Inflammatory macrophage treated with lipopolysaccharide for 4 hours (primary cell): ENCODE results near the gene IL36B.
A peak's percentile ranks its signal among the peaks of the same experiment; 100 is the strongest.
"Not testable (repeated sequence)": the region's sequence is repeated elsewhere in the genome, so short reads cannot be mapped to it uniquely, and the experiment has no call there.

ENCODE experiments used
- DNase-seq: peaks from one replicate; pipeline ENCODE4 v3.0.0-alpha.2; 2020

IL36B gene

DNA sequence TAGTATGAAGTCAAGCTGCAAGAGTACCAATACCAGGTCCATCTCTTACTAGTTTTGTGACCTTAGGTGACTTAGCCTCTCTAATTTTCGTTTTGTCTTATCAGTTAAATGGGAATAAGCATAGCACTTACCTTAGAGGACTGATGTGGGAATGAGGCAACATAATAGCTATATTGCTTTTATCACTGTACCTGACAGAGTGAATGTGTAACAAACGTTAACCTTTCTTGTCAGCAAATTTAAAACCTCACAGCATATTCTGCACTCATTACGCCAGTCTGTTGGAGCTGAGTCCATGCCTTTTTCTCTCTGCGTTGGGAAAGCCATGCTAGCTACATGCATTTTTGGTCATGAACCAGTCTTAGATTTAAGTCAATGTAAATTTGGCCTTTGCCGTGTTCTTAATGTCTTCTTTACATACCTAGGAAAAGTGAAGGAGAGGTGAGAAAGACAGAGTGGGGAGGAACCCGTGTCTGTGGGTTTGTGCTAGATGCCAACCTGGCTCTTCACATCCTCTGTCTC is at the start of gene IL36B:
TSS of gene IL36B (minus strand) at position 472 of the 522 bp plus-strand sequence.
- DNase-seq: no peak

DNA sequence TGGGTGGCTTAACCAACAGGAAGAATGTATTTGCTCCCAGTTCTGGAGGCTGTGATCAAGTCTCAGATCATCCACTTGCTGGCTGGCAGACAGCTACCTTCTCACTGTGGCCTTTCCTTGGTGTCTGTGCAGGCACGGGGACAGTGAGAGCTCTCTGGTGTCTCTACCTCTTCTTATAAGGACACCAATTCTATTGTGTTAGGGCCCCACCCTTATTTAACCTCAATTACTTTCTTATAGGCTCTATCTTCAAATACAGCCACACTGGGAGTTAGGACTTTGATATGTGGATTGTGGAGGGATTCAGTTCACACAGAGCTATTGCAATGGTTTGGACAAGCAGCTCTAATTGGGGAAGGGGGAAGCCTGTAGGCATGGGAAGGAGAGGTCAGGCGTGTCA is 49.5 kb upstream of the IL36B start:
- DNase-seq: no peak

DNA sequence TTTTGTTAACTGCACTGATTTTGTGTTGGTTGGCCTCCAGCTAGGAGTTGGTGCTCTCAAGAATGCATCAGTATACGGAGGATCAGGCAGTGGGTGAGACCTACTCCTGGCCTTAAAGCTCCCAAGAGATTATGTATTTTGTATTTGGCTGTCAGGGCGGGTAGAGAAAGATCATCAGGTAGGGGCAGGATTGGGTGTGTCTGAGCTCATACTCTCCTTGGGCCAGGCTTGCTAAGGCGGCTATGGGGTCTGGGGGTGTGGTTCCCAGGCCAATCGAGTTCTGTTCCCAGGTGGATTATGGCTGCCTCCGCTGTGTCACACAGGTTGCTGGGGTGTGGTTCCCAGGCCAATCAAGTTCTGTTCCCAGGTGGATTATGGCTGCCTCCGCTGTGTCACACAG is 45.9 kb upstream of the IL36B start:
- no peak for DNase-seq

DNA sequence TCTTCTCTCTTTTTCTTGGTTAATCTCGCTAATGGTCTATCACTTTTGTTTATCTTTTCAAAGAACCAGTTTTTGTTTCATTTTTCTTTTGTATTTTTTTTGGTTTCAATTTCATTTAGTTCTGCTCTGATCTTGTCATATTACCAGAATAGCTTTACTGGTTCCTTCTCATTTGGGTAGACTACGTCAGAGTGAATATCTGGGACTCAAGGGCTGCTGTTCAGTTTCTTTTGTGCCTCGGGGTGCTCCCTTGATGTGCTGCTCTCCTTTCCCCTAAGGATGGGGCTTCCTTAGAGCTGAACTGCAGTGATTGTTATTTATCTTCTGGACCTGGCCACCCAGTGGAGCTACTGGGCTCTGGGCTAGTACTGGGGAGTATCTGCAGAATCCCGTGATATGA is 45.4 kb upstream of the IL36B start:
- peak; percentile 89 for DNase-seq

DNA sequence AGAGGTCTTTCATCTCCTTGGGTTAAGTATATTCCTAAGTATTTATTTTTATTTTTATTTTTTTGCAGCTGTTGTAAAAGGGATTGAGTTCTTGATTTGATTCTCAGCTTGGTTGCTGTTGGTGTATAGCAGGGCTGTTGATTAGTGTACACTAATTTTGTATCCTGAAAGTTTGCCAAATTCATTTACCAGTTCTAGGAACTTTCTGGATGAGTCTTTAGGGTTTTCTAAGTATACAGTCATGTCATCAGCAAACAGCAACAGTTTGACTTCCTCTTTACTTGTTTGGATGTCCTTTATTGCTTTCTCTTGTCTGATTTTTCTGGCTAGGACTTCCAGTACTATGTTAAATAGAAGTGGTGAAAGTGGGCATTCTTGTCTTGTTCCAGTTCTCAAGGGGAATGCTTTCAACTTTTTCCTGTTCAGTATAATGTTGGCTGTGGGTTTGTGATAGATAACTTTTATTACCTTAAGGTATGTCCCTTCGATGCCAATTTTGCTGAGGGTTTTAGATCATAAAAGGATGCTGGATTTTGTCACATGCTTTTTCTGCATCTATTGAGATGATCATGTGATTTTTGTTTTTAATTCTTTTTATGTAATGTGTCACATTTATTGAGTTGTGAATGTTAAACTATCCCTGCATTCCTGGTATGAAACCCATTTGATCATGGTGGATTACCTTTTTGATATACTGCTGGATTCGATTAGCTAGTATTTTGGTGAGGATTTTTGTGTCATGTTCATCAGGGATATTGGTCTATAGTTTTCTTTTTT is 44.4 kb upstream of the IL36B start:
- DNase-seq: peak; percentile 84

DNA sequence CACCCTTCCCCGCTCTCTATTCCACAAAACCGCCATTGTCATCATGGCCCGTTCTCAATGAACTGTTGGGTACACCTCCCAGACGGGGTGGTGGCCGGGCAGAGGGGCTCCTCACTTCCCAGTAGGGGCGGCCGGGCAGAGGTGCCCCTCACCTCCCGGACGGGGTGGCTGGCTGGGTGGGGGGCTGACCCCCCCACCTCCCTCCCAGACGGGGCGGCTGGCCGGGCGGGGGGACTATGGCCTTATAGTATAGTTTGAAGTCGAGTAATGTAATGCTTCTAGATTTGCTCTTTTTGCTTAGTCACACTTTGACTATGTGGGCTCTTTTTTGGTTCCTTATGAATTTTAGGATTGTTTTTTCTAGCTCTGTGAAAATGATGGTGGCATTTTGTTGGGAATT is 43.6 kb upstream of the IL36B start:
- DNase-seq: not testable (repeated sequence)

DNA sequence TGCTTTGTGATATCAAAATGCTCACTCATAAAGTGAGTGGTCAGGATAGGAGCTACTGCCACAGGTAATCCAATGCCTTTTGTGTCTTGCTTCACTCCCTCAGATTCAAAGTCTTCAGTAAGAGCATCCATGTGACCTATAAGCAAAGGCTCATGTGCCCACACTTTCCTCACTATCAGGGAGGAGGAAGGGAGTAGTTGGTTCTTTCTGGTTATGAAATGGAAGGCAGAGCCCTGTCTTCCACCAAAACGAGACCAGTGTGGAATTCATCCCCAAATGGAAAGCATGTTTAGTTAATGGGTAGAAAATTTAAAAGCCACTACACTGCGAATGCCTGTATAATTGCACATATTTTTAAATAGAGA is 40.9 kb upstream of the IL36B start:
- peak; percentile 81 for DNase-seq

DNA sequence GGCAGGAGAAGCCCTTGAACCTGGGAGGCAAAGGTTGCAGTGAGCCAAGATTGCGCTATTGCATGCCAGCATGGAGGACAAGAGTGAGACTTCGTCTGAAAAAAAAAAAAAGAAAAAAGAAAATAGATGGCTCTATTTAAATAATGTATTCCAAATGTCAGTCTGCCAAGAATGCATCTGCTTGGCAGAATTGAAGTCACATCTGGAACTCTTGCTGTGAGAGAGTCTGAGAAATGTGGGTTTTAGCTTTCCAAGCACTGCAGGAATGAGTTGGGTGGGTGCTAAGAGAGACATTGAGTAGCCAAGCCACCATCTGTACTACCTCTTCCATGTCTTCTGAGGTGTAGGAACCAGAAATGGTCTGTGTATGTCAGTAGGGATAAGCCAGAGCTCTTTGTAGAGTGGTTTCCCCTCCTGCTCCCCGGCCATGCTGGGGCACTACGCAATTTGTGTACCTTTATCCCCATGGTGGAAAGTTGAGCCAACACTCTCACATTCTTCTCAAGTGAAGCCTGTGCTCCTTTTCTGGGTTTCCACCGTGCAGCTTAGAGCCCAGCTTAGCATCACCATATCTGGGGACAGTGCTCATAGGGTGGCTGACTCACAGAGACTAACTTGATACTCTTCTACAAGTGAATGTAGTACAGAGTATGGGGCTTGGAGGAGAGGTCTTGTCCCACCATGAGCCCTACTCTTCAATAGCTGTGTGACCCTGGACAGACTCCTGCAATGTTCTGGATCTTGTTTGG is 40.4 kb upstream of the IL36B start:
- DNase-seq: no peak

DNA sequence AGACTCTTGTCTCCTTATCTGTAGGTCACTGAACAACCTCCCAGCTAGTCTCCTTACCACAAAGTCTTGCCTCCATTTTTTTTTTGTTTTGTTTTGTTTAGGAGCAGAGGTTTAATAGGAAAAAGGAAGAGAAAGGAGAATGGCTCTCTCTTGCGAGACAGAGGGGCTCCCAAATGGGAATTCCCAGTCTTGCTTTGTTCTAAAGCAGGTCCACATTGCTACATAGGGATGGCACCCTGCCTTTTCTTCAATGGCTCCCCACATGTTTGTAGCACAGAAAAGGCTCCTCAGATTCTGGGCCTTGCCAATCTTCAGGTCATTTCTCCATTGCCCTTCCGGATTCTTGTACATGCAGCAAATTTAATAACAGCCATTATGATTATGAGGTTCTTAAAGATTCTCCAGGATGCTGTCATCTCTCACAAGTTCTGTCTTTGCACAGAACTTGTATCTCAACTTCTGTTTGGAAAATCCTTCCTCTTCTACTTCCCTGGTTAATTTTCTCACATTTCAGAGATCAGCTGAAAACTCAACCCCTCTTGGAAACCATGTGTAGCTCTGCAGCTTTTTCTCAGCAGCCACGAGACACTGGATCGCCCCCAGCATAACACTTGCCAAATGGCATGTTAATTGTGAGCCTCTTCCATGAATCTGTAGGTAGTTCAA is 38.7 kb upstream of the IL36B start:
- DNase-seq: peak; percentile 76

DNA sequence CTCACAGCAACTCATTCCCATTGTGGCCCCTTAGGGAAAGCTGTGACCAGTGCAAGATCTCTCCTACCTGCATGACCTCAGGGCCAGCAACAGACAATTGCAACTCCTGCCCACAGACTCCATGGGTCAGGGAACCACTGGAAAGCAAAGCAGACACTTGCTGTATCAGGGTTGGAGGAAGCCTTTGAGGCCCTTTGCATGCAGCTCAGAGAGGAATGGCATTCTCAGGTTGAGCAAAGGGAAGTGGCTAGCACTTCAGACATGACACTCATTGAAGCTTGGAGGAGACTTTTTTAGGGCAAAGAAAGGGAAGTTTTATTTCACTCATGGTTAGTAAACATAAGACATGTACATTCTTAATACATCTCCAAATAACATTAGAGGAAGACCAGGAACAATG is 37.2 kb upstream of the IL36B start:
- peak; percentile 64 for DNase-seq

DNA sequence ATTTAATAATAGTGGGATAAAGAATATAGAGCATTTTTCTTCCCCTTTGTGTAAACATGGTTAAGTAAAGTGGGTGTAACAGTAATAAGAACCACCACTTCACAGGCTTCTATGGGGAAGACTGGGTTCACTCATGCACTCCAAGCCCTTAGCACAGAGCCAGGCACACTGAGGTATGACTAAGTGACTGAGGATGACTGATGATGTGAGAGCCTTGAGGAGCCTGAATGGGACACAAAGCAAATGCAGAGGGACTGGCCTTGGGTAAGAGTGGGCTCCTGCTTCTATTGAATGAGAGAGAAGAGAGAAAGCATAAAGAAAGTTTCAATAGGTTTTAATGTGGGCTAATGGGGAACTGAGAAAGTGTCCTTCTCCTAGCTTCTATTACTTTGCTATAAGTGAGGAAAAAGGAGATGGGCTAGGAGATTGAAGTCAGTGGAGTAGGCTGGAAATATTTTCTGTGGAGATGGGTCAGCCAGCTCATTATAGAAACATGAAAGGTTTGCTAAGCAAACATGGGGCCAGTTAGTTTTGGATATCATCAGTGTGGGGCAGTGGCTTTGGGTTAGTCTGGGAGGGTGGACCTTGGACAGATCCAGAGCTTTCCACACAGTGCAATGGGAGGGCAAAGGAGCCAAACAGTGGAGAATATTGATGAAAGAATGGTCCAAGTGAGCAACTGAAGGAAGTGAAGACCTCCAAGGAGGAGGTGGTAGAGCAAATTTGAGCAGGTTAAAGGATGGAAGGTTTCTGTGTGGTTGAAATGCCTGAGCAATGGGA is 35.7 kb upstream of the IL36B start:
- peak; percentile 84 for DNase-seq

DNA sequence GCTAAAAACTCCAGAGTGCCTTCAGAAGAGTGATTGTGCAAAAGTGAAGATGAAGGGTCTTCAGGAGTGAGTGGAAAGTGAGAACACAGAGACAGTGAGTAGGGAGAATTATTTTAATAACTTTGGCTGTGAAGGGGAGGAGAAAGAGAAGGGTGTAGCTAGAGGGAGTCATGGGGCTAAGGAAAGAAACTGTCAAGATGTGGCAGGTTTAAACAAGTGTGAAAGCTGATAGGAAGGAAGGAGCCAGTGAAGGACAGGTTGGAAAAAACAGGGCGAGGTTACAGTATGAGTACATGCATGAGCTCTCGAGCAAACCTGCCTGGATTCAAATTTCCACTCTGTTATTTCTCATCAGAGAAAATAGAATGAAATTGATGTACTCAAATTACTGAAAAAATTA is 32.9 kb upstream of the IL36B start:
- DNase-seq: no peak

DNA sequence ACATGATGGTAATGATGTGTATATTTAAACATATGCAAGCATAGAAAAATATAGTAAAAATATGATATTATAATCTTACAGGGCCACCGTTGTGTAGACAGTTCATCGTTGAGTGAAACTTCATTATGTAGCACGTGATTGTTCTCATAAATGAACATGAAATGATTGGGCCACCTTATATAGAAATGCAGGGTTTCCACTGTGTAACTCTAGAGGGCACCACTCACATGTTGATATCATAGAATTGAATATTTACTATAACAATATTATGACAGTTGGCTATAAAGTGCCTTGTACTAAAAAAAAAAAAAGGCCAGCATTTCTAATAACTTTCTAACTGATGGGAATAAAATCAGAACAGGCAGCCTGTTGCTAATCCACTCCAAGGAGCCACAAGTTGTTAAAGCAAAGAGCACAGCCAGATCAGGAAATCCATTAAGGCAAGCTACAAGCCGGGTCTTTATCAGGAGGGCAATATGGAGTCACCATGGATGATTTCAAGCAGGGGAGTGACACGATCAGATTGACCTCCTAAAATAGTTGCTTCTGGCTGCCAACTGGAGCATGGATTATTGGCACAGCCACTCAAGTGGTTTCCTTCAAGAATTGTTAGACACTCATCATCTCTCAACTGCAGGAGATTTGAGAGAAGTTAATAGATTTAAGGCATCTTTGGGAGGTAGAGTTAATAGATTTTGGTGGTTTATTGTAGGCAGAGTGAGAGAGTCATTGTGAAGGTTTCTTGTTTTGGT is 31.8 kb upstream of the IL36B start:
- DNase-seq: peak; percentile 84

DNA sequence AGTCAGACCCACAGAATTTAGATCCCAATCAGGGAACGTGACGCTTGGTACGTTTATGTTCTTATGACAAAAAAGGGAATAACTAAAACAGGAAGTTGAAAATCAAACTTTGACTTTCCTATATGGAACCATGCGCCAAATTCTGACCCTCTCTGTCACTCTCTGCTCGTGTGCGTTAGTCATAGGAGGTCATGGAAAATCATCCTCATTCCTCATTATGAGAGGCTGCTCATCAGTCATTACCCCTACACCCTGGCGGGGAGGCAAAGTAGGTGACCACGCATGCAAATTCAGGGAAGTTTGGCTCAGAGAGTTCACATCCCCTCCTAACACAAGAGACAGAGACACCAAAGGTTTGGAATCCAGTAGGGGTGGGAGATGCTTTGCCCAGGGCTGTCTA is 30.6 kb upstream of the IL36B start:
- peak; percentile 99 for DNase-seq

DNA sequence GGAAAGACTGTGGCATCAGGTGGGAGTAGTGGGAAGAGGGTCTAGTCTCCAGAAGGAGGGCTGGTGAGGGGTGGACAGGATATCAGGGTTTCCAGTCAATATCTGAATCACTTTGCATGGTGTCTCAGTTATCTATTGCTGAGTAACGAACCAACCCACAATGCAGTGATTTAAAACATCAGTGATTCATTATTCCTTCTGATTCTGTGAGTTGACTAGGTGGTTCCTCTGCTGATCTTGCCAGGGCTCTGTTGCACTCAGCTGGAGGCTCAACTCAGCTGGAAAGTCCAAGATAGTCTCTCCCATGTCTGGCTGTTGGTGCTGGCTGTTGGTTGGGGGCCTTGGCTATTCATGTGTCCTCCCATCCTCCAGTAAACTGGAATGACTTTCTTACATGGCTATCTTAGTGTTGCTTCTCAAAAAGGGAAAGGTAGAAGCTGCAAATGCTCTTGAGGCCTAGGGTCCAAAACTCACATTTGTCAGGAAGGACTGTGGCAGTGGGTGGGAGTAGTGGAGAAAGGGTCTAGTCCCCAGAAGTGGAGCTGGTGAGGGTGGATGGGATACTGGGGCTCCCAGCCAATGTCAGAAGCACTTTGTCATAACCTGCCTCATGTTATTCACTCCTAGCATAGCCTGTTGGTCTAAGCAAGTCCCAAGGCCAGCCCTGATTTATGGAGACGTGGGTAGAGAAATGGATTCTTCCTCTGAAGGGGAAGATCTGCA is 29.0 kb upstream of the IL36B start:
- DNase-seq: peak; percentile 75

DNA sequence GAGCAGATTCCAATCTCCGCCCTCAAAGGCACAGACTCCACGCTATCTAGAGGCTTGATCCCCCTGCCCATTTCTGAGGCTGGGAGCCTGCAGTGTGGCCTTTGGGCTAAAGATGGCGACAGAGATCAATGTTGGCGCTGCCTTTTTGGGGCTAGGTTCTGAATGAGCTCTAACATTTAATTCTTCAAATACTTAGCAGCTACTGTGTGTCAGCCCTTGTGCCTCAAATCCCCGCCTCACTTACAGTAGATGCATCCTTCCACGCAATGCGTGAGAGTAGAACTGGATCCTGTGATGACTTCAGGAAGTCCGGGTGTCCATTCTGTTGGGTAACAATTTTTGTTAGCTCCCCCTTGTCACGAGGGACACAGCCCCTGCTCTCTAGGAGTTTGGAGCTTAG is 27.5 kb upstream of the IL36B start:
- peak; percentile 72 for DNase-seq

DNA sequence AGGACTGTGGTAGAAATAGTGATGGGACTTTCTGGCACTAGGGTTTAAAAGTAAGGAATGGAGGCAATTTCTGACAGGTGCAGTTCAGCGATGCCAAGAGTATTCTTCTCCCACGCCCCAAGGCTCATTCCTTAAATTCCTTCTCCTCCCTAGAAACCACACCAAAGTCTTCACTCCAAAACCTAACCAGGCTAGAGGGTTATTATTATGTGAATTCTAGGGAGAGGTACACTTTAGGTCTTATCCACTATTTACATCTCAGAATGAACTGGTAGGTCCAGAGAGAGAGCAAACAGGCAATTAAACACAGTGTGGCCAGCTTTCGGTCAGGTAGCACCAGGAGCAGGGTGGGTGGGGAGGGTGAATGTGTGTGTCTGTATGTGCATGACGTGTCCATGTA is 26.5 kb upstream of the IL36B start:
- DNase-seq: no peak

DNA sequence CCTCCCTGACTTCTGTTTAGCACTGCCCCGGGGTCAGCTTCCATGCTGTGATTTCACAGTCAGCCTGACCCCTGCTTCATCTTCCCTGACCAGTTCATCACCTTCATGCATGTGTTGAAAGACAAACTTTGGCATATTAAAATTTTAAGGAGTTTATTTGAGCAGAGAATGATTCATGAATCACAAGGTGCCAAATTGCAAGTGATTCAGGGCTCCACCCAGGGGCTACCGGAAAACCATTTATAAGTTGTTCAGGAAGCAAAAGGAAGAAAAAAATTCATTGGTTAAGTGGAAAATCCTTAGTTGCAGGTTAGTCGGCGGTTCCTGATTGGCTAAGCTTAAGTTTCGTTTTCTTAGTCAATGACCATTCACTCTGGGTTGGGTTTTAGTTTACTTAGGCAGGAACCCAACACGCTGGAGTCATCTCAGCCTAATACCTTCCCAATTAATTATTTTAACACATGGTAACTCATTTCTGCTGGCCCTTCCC is 25.7 kb upstream of the IL36B start:
- peak; percentile 95 for DNase-seq

DNA sequence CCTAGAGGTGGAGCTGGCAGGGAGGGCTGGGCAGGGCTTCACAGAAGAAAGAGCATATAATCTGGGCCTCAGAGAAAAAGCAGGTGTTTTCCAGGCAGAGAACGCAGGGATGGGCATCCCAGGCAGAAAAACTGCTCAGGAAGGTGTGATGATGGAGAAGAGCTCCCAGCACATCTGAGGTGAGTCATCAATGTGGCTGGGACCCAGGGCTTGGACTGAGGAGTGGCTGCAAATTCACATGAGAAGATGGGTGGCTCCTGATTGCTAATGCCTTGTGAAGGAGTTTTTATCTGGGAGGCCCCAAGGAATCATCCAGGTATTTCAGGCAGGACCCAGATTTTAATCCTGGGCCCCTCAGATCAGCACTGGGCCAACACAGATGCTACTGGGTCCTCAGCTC is 25.3 kb upstream of the IL36B start:
- no peak for DNase-seq

DNA sequence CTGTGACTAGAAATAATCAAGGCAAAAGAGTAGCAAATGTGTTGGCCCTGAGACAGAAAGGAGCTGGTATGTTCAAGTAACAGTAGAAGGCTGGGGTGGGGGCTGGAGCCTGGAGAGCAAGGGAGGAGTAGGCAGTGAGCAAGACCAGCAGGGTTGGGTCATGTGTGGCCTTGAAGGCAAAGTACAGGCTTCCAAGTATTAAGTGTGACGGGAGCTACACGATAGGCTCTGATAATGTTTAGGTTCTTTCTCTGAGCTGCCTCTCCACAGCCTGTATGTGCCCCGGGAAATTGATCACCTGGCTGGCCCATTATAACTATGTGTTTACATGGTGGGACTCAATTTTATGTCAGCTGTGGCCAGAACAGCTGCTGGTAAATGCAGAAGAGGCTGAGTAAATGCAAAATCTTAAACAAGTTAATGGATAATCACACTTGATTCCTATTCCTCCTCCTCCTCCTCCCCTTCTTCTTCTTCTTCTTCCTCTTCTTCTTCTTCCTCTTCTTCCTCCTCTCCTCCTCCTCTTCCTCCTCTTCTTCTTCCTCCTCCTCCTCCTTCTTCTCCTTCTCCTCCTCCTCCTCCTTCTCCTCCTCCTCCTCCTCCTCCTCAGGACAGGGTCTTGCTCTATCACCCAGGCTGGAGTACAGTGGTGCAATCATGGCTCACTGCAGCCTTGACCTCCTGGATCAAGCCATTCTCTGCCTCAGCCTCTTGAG is 24.4 kb upstream of the IL36B start:
- DNase-seq: no peak

DNA sequence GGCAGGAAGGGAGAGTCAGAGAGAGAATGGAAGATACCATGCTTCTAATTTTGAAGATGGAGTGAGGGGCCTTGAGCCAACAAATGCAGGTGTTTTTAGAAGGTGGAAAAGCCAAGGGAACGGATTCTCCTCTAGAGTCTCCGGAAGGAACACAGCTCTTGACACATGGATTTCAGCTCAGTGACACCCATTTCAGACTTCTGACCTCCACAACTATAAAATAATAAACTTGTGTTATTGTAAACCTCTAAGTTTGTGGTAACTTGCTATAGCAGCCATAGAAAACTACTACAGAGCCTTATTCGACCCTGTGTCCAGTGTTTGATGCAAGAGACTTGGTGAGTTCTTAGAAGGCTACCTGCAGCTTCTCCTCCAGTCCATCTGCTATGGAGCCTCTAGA is 22.9 kb upstream of the IL36B start:
- no peak for DNase-seq
